ENCODE data around the gene CYTH3.

DNA sequence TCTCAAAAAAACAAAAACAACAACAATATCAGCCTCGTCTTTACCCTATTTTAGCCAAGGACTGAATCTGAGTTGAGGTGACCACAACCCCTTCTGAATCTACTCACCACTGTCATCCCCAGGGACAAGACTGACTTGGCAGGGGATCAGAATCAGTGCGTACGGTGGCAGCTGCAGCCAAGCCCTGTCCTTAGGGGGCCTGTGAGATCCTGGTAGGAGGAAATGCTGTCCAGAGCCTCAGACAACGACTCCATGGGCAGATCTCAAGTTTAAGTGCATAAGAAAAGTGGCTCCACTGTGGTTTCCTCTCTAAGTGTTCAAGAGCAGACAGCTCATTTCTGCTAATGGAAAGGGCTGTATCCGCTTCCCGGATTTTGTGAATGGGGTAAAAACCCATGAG, 22.4 kb upstream of the CYTH3 start:
- TF ChIP-seq CBX8 (IDR thresholded peaks at IDR 0.05; ENCODE audit: borderline replicate concordance, low read depth, low read length) = no peak
- TF ChIP-seq POLR2A (IDR thresholded peaks at IDR 0.05; ENCODE audit: control extremely low read depth in 1 of 2, low read depth in 2 of 2, low read length in 2 of 2) = no peak
- TF ChIP-seq, protein P1, sequence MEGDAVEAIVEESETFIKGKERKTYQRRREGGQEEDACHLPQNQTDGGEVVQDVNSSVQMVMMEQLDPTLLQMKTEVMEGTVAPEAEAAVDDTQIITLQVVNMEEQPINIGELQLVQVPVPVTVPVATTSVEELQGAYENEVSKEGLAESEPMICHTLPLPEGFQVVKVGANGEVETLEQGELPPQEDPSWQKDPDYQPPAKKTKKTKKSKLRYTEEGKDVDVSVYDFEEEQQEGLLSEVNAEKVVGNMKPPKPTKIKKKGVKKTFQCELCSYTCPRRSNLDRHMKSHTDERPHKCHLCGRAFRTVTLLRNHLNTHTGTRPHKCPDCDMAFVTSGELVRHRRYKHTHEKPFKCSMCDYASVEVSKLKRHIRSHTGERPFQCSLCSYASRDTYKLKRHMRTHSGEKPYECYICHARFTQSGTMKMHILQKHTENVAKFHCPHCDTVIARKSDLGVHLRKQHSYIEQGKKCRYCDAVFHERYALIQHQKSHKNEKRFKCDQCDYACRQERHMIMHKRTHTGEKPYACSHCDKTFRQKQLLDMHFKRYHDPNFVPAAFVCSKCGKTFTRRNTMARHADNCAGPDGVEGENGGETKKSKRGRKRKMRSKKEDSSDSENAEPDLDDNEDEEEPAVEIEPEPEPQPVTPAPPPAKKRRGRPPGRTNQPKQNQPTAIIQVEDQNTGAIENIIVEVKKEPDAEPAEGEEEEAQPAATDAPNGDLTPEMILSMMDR (IDR thresholded peaks at IDR 0.05; ENCODE audit: control extremely low read depth in 1 of 3, insufficient read depth in 1 of 3, low read depth in 1 of 3, low read length in 3 of 3) = no peak
- no peak for TF ChIP-seq TAF1 (IDR thresholded peaks at IDR 0.05; ENCODE audit: low read depth, low read length)
- TF ChIP-seq POLR2AphosphoS5 (IDR thresholded peaks at IDR 0.05; ENCODE audit: low read depth, low read length) = no peak
- TF ChIP-seq CEBPB (IDR thresholded peaks at IDR 0.05; ENCODE audit: low read depth, low read length) = no peak
- TF ChIP-seq ASH2L (IDR thresholded peaks at IDR 0.05; ENCODE audit: low read length) = no peak
- no peak for TF ChIP-seq NRF1 (IDR thresholded peaks at IDR 0.05; ENCODE audit: low read depth, low read length)
- TF ChIP-seq SIN3A (conservative IDR thresholded peaks at IDR 0.05 in 1 of 2, IDR thresholded peaks at IDR 0.05 in 1 of 2; ENCODE audit: low read depth in 1 of 2, low read length in 2 of 2) = no peak
- TF ChIP-seq EP300 (IDR thresholded peaks at IDR 0.05; ENCODE audit: borderline replicate concordance in 1 of 2, low read depth in 2 of 2, low read length in 2 of 2) = no peak
- TF ChIP-seq, protein P2, sequence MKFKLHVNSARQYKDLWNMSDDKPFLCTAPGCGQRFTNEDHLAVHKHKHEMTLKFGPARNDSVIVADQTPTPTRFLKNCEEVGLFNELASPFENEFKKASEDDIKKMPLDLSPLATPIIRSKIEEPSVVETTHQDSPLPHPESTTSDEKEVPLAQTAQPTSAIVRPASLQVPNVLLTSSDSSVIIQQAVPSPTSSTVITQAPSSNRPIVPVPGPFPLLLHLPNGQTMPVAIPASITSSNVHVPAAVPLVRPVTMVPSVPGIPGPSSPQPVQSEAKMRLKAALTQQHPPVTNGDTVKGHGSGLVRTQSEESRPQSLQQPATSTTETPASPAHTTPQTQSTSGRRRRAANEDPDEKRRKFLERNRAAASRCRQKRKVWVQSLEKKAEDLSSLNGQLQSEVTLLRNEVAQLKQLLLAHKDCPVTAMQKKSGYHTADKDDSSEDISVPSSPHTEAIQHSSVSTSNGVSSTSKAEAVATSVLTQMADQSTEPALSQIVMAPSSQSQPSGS (IDR thresholded peaks at IDR 0.05; ENCODE audit: low read length) = no peak
- TF ChIP-seq EGR1 (IDR thresholded peaks at IDR 0.05; ENCODE audit: borderline replicate concordance, low read depth, low read length) = no peak

Data from H1 (cell line).